SIG-M5 treated with dmso at 0.1 percent for 504 hours (cell line): ENCODE data around the gene JAG2.

Source experiments
- DNase-seq: peaks from one replicate; lab custom pipeline; 2025; ENCODE audit not compliant: unreplicated experiment; lab: John Stamatoyannopoulos, UW

JAG2 gene

GRCh38 chr14:105152794-105153241 lies 15.8 kb downstream of the JAG2 start:
- no peak for DNase-seq

DNA sequence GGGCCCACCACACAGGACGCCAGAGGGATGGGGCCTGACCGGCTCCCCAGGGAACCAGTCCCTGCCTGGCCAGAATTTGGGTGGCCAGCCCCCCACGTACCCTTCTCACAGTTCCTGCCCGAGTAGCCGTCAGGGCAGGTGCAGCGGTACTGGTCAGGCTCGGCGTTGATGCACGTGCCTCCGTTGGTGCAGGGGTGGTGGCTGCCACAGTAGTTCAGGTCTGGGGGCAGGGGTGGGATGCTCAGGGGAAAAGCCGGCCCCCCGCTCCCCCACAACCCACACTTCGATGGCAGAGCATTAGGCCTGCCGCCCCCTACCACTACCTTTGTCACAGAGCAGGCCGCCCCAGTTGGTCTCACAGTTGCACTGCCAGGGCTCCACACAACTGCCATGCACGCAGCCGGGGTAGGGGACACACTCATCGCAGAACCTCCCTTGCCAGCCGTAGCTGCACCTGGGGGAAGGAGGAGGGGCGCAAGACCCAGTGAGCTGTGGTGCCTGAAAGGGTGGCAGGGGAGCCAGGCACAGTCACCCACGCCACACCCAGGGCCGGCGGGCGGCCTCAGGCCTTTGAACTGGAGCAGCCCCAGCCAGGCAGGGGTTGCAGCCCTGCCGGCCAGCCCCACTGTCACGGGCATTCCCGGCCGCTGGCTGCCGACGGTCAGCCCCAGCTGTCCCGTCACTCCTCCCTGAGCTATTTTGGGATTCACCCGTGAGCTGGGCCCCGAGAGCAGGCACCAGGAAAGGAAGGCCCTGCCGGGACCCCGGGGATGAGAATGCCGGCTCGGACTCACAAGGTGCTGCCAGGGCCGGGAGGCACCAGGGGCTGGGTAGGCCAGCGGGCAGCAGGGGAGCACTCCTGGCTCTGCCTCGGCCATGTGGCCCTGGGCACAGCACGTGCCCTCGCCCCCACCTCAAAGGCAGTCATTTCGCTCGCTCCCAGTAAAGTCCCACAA lies 16.5 kb downstream of the JAG2 start:
- DNase-seq, result no peak

DNA sequence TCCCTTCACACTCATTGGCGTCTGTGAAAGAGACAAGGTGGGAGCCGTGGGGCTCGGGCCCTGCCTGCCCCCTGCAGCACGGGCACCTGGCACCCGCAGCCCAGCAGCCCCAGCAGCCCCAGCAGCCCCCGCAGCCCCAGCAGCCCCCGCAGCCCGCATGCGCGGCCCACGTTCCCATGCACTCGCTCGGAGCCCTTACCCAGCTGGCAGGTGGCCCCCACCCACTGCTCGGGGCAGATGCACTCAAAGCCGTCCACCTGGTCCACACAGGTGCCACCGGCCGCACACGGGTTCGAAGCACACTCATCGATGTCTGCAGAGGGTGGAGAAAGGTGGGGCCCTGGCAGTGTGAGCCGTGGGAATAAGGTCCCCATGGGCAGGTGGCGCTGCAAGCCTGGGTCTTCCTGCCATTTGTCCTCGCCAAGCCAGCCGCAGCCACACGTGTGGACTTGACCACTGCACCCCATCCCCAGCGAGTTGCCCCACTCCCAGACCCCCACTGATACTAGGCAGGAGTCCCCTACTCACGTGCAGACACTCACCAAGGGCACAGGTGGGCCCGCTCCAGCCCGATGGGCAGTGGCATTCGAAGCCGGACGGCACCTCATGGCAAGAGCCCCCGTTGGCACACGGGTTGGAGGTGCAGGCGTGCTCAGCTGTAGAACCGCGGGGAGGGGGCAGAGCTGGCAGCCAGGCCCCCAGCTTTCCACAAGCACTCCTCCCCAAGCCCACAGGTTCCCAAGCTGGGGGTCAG lies 17.3 kb downstream of the JAG2 start:
- DNase-seq, result no peak

GRCh38 chr14:105150368-105151083 lies 18.1 kb downstream of the JAG2 start:
- no peak for DNase-seq

- no peak for DNase-seq
These were observed 18.6 kb downstream of the JAG2 start for GRCh38 chr14:105150026-105150367.

DNA sequence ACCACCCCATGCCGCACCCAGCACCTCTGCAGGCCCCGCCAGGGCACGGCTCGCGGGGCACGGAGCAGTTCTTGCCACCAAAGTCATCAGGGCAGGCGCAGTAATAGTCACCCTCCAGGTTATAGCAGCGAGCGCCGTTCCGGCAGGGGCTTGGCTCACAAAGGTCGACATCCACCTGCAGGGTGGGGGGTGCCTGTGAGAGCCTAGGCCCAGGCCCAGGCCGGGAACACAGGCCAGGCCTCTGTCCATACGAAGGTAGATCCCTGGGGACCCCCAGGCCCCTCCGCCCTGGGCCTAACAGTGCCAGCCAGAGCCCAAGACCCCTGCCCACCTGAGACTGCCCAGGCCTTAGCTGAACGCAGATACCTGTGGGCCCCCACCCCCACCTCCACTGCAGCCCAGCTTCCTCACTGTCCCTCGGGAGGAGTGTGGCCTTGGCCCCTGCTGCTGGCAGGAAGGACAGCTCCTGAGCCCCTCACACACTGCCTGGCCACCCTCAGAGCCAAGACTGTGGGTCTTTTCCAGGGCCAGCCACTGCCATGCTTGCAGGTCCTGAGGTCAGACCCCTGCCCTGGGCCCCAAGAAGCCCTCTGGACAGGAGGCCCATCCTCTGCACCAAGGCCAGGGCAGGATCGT lies 19.3 kb downstream of the JAG2 start:
- no peak for DNase-seq

DNA sequence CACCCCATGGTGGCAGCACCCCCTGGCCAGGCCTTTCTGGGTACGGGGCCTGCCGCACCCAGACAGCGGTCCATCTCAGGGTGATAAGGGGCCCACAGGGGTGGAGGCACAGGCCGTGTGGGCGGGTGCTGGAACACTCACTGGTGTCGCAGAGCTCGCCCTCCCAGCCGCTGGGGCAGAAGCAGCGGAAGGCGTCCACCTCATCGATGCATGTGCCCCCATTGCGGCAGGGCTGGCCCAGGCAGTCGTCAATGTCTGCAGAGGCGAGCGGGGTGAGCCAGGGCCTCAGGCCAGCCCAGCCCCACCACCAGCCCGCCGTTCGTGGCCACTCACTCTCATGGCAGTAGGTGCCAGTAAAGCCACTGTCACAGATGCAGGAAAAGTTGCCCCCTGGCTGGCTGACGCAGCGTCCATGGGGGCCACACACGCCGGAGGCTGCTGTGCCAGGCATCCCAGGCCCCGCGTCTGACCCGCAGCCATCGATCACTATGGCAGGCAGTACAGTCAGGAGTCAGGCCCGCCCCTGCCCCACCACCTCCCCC lies 19.9 kb downstream of the JAG2 start:
- DNase-seq, result no peak

DNA sequence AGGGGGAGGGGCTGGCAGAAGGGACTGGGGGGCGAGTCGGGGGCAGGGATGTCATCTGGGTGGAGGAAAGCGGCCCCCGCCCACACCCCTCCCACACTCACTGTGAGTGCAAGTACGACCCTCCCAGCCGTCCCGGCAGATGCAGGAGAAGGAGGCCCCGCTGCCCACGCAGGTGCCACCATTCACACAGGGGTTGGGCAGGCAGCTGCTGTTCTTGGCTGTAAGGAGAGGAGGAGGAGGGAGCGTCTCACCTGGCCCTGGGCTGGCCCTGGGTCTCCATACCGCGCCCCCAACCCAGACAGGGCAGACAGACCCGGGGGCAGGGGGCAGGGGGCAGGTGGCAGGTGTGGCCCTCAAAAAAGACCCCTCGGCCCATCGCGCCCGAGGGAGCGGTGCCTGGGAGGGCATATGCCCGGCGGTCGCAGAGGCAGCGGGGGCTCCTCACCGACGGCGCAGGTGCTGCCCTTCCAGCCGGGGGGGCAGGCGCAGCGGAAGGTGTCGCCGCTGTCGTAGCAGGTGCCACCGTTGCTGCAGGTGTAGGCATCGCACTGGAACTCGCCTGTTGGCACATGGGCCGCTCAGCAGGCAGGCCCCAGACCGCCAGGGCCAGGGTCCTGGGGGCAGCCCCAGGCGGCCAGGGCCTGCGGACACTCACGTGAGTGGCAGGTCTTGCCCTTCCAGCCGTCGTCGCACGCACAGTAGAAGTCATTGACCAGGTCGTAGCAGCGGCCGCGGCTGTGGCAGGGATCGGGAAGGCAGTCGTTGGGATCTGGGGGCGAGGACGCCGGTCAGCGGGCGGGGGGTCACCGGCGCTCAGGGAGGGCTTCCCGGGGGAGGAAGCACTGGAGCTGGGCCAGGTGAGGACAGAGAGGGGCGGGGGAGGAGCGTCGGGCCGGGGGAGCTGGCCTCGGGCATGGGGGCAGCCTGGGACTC lies 20.6 kb downstream of the JAG2 start:
- DNase-seq, result no peak

- no peak for DNase-seq
These were observed 21.5 kb downstream of the JAG2 start for GRCh38 chr14:105146976-105147635.

- no peak for DNase-seq
These were observed 22.2 kb downstream of the JAG2 start for GRCh38 chr14:105146181-105146975.

GRCh38 chr14:105145381-105146180 lies 23.0 kb downstream of the JAG2 start:
- DNase-seq, result no peak

- no peak for DNase-seq
These were observed 23.8 kb downstream of the JAG2 start for GRCh38 chr14:105144666-105145380.

DNA sequence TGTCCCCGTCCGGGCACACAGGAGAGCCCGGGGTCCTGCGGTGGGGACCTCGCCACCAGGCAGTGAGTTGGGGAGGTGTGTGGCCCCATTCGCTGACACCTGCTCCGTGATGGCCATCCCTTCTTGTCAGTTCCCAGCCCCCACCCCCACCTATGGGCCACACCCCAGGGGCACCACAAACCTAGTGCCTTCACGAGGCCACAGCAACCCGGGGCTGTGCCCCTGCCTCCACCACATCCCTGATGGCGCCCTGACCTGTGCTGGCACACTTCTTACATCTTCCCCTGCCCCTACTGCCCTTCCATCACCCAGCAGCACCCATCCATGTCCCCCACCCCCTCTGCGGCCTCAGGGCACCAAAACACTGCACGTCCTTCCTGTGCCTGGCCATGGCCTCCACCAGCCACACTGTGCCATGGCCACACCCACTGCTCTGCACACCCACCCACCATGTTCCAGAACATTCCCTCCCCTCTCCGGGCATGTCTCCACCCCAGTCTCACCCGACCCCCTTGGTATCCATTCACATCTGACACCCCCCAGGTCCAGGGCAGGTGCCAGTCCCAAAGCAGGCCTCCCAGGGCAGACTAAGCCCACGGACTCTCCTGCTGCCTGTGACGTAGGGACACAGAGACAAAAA lies 24.4 kb downstream of the JAG2 start:
- no peak for DNase-seq

- no peak for DNase-seq
These were observed 25.0 kb downstream of the JAG2 start for GRCh38 chr14:105143451-105144025.

DNA sequence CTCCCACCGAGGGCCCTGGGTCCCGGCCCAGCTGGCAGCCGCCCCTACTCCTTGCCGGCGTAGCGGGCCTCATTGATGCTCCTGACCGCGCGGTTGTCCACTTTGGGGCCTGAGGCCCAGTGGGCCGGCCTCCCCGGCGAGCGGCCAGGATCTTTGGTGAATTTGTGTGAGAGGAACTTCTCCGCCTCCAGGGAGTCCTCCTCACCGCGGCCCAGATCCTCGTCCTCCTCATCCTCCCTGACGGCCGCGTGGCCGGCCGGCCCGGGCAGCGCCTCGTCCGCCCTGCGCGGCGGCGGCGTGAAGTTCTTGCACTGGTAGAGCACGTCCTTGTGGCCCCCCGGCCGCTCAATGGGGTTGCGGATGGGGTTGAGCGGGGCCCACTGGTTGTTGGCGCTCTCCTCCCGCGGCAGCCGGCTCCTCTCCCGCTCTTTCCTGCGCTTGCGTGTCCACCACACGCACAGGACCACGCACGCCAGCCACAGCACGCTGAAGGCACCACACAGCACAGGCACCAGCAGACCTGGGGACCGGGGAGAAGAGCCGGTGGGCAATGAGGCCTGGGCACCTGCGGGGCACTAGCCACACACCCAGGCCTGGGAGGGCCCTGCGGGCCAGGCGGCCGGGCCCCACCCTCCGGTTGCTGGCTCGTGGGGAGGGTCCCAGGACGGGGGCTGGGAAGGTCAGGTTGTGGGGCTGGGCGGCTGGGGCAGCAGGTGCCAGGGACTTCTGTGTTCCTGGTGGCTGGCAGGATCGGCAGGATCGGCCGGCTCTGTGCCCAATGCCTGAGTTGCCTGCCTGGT lies 25.7 kb downstream of the JAG2 start:
- DNase-seq, result no peak
